IPS DF 19.7 (cell line): Measurements from ENCODE around the gene VPS37D.

Experiments used
- DNase-seq: peaks from one replicate; pipeline ENCODE4 v3.0.0-alpha.2; 2013; ENCODE audit warnings: low read depth, low spot score

Gene VPS37D

GRCh38 chr7:73680501-73680900 is 12.9 kb downstream of the VPS37D start:
- DNase-seq: no peak

- no peak for DNase-seq
These were observed 13.4 kb downstream of the VPS37D start for GRCh38 chr7:73681031-73681430.

- no peak for DNase-seq
These were observed 15.1 kb downstream of the VPS37D start for GRCh38 chr7:73682745-73683055.

GRCh38 chr7:73683056-73683787 is 15.6 kb downstream of the VPS37D start, which contains the start of the genes BUD23 and DNAJC30:
TSS of gene BUD23 (plus strand) at chr7:73683597. CDS start at chr7:73683626, 29 bp downstream.
TSS of gene DNAJC30 (minus strand) at chr7:73683453. CDS start at chr7:73683423, 30 bp downstream.
- peak; percentile 84 for DNase-seq

GRCh38 chr7:73683788-73684693 is 16.4 kb downstream of the VPS37D start:
- no peak for DNase-seq

GRCh38 chr7:73685311-73685710 is 17.7 kb downstream of the VPS37D start:
- no peak for DNase-seq

- DNase-seq: no peak
These were observed 20.7 kb downstream of the VPS37D start for GRCh38 chr7:73688288-73688687.

GRCh38 chr7:73690646-73691045 is 23.0 kb downstream of the VPS37D start:
- DNase-seq: no peak

GRCh38 chr7:73696372-73696771 is 28.7 kb downstream of the VPS37D start:
- DNase-seq: no peak

GRCh38 chr7:73698410-73698809 is 30.8 kb downstream of the VPS37D start:
- no peak for DNase-seq

- DNase-seq: no peak
These were observed 31.9 kb downstream of the VPS37D start for GRCh38 chr7:73699370-73700068.

- DNase-seq: no peak
These were observed 32.4 kb downstream of the VPS37D start for GRCh38 chr7:73700069-73700423.

GRCh38 chr7:73700581-73701134 is 33.0 kb downstream of the VPS37D start:
- DNase-seq: no peak

GRCh38 chr7:73701357-73701995 is 33.8 kb downstream of the VPS37D start:
- peak; percentile 68 for DNase-seq

- no peak for DNase-seq
These were observed 34.6 kb downstream of the VPS37D start for GRCh38 chr7:73702226-73702625.

GRCh38 chr7:73702665-73703064 is 35.0 kb downstream of the VPS37D start:
- no peak for DNase-seq

GRCh38 chr7:73703225-73703624 is 35.6 kb downstream of the VPS37D start:
- DNase-seq: no peak

GRCh38 chr7:73703757-73704639 is 36.4 kb downstream of the VPS37D start:
- DNase-seq: peak; percentile 33

GRCh38 chr7:73704640-73705550 is 37.3 kb downstream of the VPS37D start:
- no peak for DNase-seq
